Forelimb muscle (tissue), 1 donor: ENCODE measurements around the gene C6orf15. TPM values are rescaled to one million over a fixed set of nuclear protein-coding genes. Genes with fewer than 3 reads are reported as not detected.

Experiments used
- DNase-seq: peaks from one replicate; pipeline ENCODE4 v3.0.0-alpha.2; 2013; ENCODE audit warnings: low read depth
- polyA plus RNA-seq: library from polyadenylated mRNA; unstranded; fragments of 120-200 nt; gene quantifications from one replicate; pipeline ENCODE4 v1.2.1, GENCODE V29; 2013; ENCODE audit not compliant: insufficient read length

C6orf15 gene
- not detected for polyA plus RNA-seq

DNA sequence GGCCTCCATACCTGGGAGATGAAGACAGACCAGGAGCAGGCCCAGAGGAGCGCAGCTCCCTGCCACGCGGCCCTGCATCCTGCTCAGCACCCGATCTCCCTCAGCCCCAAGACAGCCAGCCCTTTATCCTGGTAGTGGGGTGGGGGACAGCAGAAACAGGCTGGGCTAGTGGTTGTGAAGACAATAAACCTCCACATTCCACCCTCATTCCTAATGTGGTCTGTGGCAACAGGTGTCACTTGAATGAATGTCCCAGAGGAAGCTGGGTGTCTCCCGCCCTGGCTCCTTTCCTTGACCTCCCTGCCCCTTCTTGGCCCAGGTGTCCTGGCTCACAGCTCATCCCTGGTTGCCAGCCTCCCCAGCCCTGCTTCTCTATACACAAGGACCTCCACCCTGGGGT, at the start of gene C6orf15:
TSS of gene C6orf15 (minus strand) at position 98 of the 400 bp plus-strand sequence. CDS start at position 78, 20 bp downstream.
- DNase-seq: no peak

DNA sequence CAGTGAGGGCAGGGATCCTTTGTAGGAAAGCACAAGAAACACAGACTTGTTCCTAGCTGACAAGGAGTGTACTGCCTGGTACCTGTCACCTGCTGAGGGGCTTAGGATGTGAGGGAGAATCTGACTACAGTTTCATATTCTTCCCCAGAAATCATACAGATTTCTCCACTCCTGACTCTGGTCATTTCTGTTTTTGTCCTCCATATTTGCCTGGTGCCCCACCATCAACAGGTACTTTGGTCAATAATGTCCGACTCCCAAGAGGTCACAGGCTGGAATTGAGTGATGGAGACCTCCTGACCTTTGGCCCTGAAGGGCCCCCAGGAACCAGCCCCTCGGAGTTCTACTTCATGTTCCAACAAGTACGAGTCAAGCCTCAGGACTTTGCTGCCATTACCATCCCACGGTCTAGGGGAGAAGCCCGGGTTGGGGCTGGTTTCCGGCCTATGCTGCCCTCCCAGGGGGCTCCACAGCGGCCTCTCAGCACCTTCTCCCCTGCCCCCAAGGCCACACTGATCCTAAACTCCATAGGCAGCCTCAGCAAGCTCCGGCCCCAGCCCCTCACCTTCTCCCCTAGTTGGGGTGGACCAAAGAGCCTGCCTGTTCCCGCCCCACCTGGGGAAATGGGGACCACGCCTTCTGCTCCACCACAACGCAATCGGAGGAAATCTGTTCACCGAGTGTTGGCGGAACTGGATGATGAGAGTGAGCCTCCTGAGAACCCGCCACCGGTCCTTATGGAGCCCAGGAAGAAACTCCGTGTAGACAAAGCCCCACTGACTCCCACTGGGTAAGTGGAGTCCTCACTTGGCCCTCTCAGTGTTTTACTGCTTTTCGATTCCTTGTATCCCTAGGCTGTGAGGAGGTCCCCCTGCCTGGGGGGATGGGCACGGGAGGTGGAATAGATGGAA, 49.1 kb upstream of the C6orf15 start:
- no peak for DNase-seq

DNA sequence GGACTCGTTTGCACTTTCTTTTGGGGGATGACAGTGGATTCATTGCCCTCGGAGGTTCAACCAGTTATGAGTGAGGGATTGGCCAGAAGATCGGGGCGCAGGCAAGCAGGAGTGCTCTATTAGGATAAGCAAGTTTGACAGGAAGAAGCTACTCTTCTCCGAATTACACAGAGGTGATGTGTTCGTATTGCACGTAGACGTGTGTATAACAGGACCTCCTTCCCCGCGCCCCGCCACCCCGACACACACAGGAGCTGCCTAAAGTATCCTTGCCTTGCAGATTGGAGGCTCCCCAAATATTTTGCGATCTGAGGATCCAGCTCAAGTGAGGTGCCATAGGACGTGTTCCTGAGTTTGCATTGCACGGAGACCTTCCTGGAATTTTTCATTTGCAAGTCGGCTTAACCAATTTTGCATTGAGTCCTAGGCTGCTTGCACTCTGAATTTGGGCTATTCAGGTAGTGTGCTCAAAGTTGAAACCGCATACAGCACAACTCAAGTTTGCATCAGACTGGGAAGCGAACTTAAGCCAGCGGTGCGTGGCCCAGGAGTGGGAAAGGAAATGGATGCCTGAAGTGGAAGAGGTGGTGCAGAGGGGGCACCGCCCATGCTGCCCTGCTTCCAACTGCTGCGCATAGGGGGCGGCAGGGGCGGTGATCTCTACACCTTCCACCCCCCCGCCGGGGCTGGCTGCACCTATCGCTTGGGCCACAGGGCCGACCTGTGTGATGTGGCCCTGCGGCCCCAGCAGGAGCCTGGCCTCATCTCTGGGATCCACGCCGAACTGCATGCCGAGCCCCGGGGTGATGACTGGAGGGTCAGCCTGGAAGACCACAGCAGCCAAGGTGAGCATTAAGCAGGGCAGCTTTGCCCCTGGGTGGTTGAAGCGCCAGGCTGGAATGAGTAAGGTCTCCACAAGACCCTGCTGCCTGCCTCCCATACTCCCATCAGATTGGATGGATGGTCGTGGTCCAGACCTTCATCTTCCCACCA, 46.8 kb upstream of the C6orf15 start:
- no peak for DNase-seq

DNA sequence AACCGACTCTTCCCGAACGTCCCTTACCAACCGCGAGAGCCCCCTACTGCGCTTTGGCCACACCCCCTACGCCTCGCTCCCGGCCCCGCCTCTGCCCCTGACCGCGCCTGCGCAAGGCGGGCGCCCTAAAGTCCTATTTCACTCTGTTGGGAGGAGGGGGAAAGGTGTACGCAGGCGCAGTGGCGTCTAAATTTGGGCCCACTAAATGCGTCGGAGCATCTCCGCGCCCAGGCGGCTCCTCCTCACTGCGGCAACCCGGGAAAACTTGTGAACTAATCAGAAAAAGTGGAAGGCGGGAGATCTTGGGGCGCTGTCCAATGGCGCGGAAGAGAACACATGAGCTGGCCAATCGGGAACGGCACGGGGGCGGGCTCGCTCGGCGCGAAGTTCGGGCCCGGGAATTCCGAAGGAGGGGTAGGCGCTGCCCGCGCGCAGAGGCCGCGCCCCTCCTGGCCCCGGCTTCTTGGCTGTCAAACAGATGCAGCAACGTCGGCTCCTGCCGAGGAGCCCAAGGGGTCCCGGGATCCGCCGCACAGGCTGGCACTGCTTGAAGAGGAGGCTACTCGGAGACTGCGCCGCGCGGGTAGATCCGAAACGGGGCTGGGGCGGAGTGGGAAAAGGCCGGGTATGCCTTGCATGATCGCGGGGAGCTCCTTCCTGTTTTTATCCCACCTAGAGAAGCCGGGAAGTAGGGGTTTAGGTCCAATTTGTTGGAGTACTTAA, 45.9 kb upstream of the C6orf15 start, which contains the start of gene TCF19:
TSS of gene TCF19 (plus strand) at position 450 of the 723 bp plus-strand sequence. CDS start 881 bp downstream, outside the sequence.
- peak; percentile 98 for DNase-seq

DNA sequence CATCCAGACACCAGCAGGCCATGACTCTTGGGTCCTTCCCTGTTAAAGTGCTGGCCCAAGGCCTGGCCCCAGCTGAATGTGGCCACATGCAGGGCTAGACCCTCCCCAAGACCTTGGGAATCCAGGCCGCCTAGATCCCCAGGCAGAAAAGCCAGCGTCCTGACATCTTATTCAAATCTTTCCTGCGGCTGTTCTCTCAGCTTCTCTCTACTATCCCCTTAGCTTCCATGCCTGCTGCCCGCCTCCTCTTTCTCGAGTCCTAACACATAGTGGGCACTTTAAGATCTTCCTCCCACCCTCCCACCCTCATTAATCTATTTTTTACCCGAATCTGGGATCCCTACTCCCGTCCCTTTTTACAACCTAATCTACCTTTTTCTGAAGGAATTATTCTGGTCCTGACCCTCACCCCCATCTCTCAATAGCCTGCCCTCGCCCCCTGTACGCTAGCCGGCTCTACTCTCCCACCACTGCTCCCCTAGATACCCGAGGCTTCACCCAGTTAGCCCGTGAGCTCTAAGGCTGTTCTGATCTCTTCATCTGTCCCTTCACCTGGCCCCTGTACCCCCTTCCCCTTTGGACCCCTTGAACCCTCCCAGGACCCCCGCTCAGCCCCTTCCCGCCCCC, 45.3 kb upstream of the C6orf15 start, which contains the start of gene CCHCR1:
TSS of gene CCHCR1 (minus strand) at position 290 of the 627 bp plus-strand sequence. CDS start at position 88, 202 bp downstream.
- DNase-seq: no peak

DNA sequence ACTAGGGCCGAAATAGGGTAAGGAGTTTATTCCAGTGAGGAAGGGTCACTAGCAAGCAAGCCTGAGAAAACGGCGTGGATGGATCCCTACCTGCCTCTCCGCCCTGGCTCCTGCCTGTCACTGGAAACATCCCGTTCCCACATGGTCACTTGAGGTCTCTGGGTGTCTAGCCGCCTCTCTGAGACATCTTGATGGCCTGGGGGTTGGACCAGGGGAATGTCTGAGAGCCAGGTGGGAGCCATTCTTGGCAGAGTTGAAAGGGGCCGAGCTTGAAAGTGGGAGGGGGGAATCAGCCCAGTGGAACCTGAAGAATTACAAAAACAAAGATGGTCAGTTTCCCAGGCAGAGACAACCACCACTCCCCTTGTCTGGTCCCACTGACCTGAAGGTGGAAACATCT, 44.3 kb upstream of the C6orf15 start:
- no peak for DNase-seq

DNA sequence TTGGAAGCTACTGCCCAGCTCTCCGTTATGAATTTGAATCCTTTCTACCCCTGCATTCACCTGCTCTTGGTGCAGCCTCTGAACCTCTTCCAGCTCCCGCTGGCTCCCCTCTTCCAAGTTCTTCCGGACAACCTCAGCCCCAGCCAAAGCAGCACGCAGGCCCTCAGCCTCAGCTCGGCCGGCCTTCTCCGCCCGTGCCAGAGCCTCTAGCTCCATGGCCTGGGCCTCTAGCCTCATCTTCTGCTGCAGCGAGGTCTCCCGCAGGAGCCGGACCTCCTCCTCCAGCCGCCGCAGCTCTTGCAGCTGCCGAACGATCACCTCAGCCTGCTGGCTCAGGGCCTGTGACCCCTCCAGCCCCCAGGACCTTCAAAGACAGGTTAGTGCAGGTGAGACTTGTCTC, 42.1 kb upstream of the C6orf15 start:
- no peak for DNase-seq

DNA sequence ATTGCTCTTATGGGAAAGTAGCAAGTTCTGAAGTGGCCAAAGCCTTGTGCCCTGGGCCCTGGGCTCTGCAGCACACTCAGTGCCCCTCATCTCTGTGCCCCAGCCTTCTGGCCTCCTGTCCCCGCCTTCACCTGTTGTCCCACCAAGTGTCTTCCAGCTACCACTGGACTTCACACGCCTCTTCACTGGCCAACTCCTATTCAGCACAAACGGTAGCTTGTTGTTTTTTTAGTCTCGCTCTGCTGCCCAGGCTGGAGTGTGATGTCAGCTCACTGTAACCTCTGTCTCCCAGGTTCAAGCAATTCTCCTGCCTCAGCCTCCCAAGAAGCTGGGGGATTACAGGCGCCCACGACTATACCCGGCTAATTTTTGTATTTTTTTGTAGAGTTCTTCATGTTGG, 40.4 kb upstream of the C6orf15 start:
- no peak for DNase-seq

DNA sequence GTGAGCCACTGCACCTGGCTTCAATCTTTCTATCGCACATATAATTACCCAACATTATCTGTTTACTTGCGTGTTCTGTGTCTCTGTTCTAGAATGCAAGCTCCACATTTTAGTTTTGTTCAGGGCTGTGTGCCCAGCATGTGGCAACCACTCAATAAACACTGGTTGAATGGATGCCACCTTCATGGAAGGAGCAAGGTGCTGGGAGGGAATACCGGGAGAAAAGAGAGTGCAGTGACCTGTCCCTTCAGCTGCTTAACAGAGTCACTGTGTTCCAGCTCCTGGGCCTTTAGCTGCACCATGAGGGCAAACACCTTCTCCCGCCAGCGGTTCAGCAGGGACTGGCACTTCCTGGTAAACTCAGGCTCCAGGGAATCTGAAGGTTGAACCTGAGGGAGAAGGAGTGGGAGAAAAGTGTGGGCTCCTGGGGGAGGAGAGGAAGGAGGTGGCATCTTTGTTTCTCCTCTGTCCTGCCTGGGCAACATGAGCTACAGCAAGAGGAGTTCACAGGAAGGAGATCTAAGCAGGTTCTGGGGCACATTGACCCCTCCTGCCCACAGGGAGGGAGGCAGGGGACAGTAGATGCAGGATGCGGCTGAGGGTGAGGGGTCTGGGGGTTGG, 37.6 kb upstream of the C6orf15 start:
- DNase-seq: no peak

DNA sequence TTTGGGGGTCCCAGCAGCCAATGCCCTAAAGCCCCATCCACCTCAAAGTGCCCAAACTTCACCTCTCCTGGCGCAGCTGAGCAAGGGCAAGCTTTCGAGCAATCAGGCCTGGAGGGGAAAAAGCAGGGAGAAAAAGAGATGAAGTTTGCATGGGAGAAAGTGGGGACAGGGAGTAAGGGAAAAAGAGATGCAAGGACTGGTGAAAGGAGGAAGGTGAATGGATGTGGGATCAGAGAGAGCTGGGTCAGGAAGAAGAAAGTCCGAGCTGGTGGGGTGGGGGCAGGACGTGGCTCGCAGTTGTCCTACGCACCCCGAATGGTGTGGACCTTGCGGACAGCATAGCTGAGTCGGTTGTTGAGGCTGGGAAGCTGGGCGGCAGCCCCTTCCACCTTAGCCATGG, 33.0 kb upstream of the C6orf15 start:
- DNase-seq: no peak

DNA sequence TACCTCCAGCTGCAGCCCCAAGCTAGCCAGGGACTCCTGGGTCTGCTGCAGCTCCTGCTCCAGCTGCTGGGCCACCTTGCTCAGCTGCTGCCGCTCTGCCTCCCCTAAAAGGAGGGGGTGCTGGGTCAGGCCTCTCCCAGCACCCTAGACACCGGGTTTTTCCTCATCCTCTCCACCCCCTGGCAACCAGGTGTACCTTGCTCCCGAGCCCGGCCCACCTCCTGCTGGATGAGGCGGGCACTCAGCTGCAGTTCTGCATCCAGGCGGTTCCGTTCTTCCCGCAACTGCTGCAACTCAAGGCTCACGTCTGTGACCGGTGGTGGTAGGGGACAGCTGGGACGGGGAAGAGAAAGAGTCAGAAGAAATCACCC, 32.6 kb upstream of the C6orf15 start:
- no peak for DNase-seq

DNA sequence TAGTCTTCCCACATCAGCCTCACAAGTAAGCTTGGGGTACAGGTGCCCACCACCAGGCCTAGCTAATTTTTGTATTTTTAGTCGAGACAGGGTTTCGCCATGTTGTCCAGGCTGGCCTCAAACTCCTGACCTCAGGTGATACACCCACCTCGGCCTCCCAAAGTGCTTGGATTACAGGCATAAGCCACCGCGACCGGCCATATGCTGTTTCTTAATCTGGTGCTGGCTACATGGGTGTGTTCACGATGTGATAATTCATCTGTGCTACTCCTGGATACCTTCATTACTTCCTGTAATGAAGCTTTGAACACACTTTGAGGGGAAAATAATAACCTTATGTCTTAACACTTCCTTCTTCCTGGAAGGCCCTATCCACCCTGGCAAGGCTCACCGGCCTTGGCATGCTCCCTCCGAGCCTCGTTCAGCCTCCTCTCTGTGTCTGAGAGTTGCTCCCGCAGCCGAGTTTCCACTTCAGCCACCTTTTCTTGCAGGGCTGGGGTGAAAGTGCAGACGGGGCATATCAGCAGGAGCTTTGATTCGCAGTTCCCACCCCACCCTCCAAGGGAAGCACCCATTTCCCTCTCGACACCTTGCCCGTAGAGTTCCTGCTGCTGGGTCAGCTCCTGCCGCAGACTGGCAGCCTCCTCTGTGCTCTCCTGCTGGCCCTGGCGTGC, 32.1 kb upstream of the C6orf15 start:
- no peak for DNase-seq

DNA sequence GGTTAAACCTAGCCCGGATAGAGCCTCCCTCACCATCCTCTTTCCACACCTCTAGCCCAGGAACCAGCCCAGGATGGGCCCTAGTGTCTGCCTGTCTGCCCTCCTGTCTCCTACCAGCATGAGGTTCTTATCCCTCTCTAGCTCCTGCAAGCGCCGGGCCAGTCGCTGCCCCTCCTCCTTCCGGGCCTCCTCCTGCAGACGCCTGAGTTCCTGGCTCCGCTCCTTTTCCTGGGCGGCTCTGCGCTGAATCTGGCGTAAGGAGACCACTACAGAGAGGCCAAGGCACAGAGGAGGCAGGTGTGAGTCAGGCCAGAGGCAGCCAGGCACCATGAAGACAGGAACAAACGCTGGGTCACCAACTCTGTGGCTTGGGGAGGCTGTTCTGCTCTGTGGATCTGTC, 30.8 kb upstream of the C6orf15 start:
- no peak for DNase-seq

DNA sequence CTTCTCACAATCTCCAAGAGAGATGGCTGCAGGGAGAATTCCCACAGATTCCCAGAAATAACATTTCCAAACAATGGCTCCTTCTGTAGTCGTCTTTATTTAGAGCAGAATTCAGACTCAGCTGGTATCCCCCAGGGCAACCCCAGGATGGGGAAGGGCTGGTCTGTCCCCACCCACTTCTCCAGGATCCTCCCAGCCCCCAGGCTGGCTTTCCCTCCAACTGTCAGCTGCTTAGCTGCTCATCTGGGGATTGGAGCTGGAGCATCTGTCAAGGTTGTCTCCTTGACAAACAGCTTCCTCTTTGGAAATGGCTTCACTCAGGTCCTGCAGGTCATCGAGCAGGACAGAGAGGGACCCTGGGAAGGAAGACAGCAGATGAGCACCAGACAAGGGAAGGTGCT, 30.0 kb upstream of the C6orf15 start:
- no peak for DNase-seq

DNA sequence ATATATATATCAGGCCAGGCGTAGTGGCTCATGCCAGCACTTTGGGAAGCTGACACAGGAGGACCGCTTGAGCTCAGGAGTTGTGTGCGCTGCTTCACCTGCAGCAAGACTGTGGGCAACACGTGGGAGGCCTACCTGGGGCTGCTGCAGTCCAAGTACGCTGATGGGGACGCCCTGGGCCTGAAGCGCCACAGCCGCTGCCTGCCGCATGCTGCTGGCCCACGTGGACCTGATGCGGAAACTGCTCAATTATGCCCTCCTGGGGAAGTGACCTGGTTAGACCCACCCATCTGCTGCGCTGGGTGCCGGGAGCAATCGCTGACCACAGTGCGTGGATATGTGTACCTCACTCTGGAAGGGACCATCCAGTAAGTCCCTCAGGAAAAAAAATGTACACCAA, 28.3 kb upstream of the C6orf15 start:
- no peak for DNase-seq

DNA sequence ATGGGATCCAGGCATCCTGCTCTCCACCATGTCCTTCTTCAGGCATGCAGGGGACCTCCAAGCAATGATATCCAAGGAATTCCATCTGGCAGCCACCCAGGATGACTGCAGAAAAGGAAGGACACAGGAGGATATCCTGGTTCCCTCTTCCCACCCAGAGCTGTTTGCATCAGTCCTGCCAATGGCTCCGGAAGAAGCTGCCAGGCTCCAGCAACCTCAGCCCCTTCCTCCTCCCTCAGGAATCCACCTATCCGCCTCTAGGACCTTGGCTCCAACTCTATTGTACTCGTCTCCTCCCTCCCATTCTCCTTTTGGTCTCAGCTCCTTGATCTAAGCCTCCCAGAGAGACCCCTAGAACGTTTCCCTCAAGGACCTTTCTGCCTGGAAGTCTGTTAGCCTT, 27.2 kb upstream of the C6orf15 start:
- DNase-seq: no peak

DNA sequence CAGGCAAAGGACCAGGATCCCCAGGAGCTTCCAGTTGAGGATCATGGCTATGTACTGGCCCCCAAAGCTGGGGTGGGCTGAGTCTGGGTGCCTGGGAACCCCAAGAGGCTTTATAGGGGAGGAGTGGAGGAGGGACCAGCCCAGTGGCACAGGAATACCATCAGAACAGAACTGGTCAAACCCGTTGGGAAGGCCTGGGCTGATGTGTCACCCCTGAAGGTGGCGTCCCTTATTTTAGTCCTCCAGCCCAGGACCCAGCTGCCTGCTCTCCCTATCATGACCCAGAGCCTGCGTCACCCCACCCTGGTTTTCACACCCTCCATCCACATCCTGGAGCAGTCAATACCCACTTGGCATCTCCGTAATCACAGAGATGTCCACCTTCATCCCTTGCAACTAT, 26.6 kb upstream of the C6orf15 start, which contains the start of gene PSORS1C2:
TSS of gene PSORS1C2 (minus strand) at position 85 of the 400 bp plus-strand sequence. CDS start at position 45, 40 bp downstream.
- no peak for DNase-seq

DNA sequence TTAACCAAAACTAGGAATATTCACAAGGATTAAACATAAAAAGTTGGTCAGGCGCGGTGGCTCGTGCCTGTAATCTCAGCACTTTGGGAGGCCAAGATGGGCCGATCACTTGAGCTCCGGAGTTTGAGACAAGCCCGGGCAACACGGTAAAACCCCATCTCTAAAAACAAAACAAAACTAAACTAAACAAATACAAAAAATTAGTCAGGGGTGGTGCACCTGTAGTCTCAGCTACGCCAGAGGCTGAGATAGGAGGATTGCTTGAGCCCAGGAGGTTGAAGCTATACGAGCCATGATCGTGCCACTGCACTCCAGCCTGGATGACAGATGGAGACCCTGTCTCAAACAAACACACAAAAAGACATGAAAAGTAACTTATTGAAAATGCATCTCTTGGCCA, 23.3 kb upstream of the C6orf15 start:
- no peak for DNase-seq

DNA sequence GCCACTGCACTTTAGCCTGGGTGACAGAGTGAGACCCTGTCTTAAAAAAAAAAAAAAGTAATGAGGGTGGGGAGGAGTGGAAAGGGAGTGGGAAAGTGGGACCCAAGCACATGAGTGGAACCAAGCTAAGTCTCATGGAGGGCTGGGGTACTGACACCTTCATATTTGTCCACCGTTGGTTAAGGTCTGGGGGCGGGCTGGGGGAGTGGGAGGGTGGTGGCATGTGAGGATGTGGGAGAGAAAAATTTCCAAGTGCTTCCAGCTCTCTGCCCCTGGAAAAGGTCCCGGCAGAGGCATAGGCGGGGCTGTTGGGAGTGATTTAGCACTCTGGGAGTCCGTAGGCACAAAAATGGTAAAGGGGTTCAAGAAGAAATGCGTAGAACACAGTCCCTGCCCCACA, 20.4 kb upstream of the C6orf15 start:
- DNase-seq: no peak

DNA sequence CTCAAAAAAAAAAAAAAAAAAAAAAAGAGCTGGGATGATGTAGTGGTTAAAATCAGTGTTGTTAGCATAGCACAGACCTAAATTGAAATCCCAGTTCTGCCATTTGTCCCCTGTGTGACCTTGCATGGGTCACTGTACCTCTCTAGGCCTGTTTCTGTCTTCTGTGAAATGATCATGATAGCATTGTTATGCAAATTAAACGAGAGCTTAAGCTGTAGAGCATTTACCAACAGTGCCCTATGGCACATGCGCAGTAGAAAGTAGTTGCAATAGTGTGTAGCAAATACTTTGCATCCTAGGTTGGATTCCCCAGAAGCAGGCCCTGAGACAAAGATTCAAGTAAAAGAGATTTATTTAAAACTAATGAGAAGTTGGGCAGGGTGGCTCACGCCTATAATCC, 19.2 kb upstream of the C6orf15 start:
- no peak for DNase-seq
